H9 (cell line): ENCODE data around the gene BCKDHB. TPM values are rescaled to one million over a fixed set of nuclear protein-coding genes. Genes with fewer than 3 reads are reported as not detected.

Experiments
- DNase-seq: peaks from one replicate; pipeline ENCODE4 v3.0.0-alpha.2; 2017
- H2AFZ ChIP-seq: one replicate; pipeline ENCODE4 v1.6.1; 2013; ENCODE audit warnings: mild to moderate bottlenecking, low read length, control low read depth, moderate library complexity
- H2AK5ac ChIP-seq: 2 replicates; pipeline ENCODE4 v1.6.1; 2013; ENCODE audit warnings: low read length, control low read depth, mixed read lengths; ENCODE audit not compliant: insufficient read length
- H2BK120ac ChIP-seq: one replicate; pipeline ENCODE4 v1.6.1; 2013; ENCODE audit warnings: low read depth, mild to moderate bottlenecking, low read length, control low read depth, inconsistent platforms; ENCODE audit not compliant: poor library complexity, severe bottlenecking
- H2BK12ac ChIP-seq: 2 replicates; pipeline ENCODE4 v1.6.1; 2013; ENCODE audit warnings: low read length, control low read depth, mixed read lengths, low read depth; ENCODE audit not compliant: insufficient read length
- H2BK15ac ChIP-seq: 2 replicates; pipeline ENCODE4 v1.6.1; 2013; ENCODE audit warnings: low read depth, low read length, control low read depth
- H2BK20ac ChIP-seq: one replicate; pipeline ENCODE4 v1.6.1; 2013; ENCODE audit warnings: low read depth, mild to moderate bottlenecking, low read length, control low read depth, inconsistent platforms; ENCODE audit not compliant: poor library complexity, severe bottlenecking
- H2BK5ac ChIP-seq: 2 replicates; pipeline ENCODE4 v1.6.1; 2013; ENCODE audit warnings: low read length, control low read depth, mixed read lengths; ENCODE audit not compliant: insufficient read length
- H3K14ac ChIP-seq: 2 replicates; pipeline ENCODE4 v1.6.1; 2013; ENCODE audit warnings: low read length, control low read depth; ENCODE audit not compliant: insufficient read depth
- H3K18ac ChIP-seq: 2 replicates; pipeline ENCODE4 v1.6.1; 2013; ENCODE audit warnings: low read depth, mild to moderate bottlenecking, mixed read lengths, low read length, control low read depth; ENCODE audit not compliant: insufficient read length
- H3K23ac ChIP-seq: 2 replicates; pipeline ENCODE4 v1.6.1; 2013; ENCODE audit warnings: low read length, control low read depth, mixed read lengths, low read depth; ENCODE audit not compliant: insufficient read length
- H3K23me2 ChIP-seq: 2 replicates; pipeline ENCODE4 v1.6.1; 2013; ENCODE audit warnings: low read depth, mild to moderate bottlenecking, mixed read lengths, low read length, control low read depth; ENCODE audit not compliant: insufficient read length, poor library complexity, severe bottlenecking
- H3K27ac ChIP-seq: 2 replicates; pipeline ENCODE4 v1.5.1; 2013; ENCODE audit warnings: low read length, control low read depth, mixed read lengths, low read depth; ENCODE audit not compliant: insufficient read length
- H3K27me3 ChIP-seq: 2 replicates; pipeline ENCODE4 v1.6.1; 2013; ENCODE audit warnings: low read length, control low read depth, inconsistent platforms; ENCODE audit not compliant: insufficient read depth
- H3K4ac ChIP-seq: 2 replicates; pipeline ENCODE4 v1.6.1; 2013; ENCODE audit warnings: low read depth, mild to moderate bottlenecking, control low read depth, inconsistent platforms, low read length, moderate library complexity
- H3K4me1 ChIP-seq: 2 replicates; pipeline ENCODE4 v1.6.1; 2013; ENCODE audit warnings: low read length, control low read depth, inconsistent platforms; ENCODE audit not compliant: insufficient read depth
- H3K4me2 ChIP-seq: 2 replicates; pipeline ENCODE4 v1.6.1; 2013; ENCODE audit warnings: low read length, control low read depth, mixed read lengths; ENCODE audit not compliant: insufficient read length, insufficient read depth
- H3K56ac ChIP-seq: 2 replicates; pipeline ENCODE4 v1.6.1; 2013; ENCODE audit warnings: low read depth, mild to moderate bottlenecking, mixed read lengths, low read length, control low read depth; ENCODE audit not compliant: insufficient read length
- H3K79me1 ChIP-seq: 2 replicates; pipeline ENCODE4 v1.6.1; 2013; ENCODE audit warnings: low read depth, mild to moderate bottlenecking, moderate library complexity, low read length, control low read depth, inconsistent platforms; ENCODE audit not compliant: insufficient read depth, poor library complexity, severe bottlenecking
- H3K79me2 ChIP-seq: 2 replicates; pipeline ENCODE4 v1.6.1; 2013; ENCODE audit warnings: low read length, control low read depth, inconsistent platforms; ENCODE audit not compliant: insufficient read depth
- H3K9ac ChIP-seq: 2 replicates; pipeline ENCODE4 v1.6.1; 2013; ENCODE audit warnings: low read length, control low read depth, mixed read lengths; ENCODE audit not compliant: insufficient read length; ENCODE audit errors: extremely low read depth
- H3K9me3 ChIP-seq: one replicate; pipeline ENCODE4 v1.6.1; 2013; ENCODE audit warnings: low read depth, low read length, inconsistent platforms; ENCODE audit not compliant: control insufficient read depth
- H3T11ph ChIP-seq: one replicate; pipeline ENCODE4 v1.6.1; 2013; ENCODE audit warnings: mild to moderate bottlenecking, low read length, control low read depth, inconsistent platforms
- H4K20me1 ChIP-seq: one replicate; pipeline ENCODE4 v1.6.1; 2013; ENCODE audit not compliant: control insufficient read depth, insufficient read length, insufficient read depth
- H4K5ac ChIP-seq: 2 replicates; pipeline ENCODE4 v1.6.1; 2013; ENCODE audit warnings: low read depth, mild to moderate bottlenecking, mixed read lengths, low read length, control low read depth; ENCODE audit not compliant: insufficient read length
- H4K8ac ChIP-seq: replicated peaks from 2 replicates; pipeline ENCODE4 v1.6.1; 2013; ENCODE audit warnings: low read length, control low read depth, mixed read lengths, low read depth; ENCODE audit not compliant: insufficient read length
- H4K91ac ChIP-seq: 2 replicates; pipeline ENCODE4 v1.6.1; 2013; ENCODE audit warnings: low read depth, mild to moderate bottlenecking, moderate library complexity, mixed read lengths, low read length, control low read depth; ENCODE audit not compliant: insufficient read length
- H3K27ac Mint-ChIP-seq, 3 experiments: 2 replicates in 2 of 3; 3 replicates in 1 of 3; pipeline ENCODE4 v1.8.0; 2020 to 2021; ENCODE audit warnings: mixed read lengths in 3 of 3, mild to moderate bottlenecking in 1 of 3, moderate library complexity in 1 of 3
- H3K27me3 Mint-ChIP-seq: 2 replicates; pipeline ENCODE4 v1.8.0; 2021; ENCODE audit warnings: low read depth, mild to moderate bottlenecking, moderate library complexity, mixed read lengths
- H3K36me3 Mint-ChIP-seq, 3 experiments: 2 replicates in 2 of 3; 3 replicates in 1 of 3; pipeline ENCODE4 v1.8.0; 2020 to 2021; ENCODE audit warnings: low read depth in 3 of 3, mixed read lengths in 3 of 3; ENCODE audit not compliant: insufficient read depth in 1 of 3
- H3K4me1 Mint-ChIP-seq, 2 experiments: 2 replicates each; pipeline ENCODE4 v1.8.0; 2020; ENCODE audit warnings: mixed read lengths in 2 of 2
- H3K4me3 Mint-ChIP-seq, 2 experiments: 2 replicates in 1 of 2; 3 replicates in 1 of 2; pipeline ENCODE4 v1.8.0; 2020 to 2021; ENCODE audit warnings: mild to moderate bottlenecking in 2 of 2, mixed read lengths in 2 of 2, moderate library complexity in 1 of 2
- H3K9me3 Mint-ChIP-seq, 2 experiments: 2 replicates in 1 of 2; 3 replicates in 1 of 2; pipeline ENCODE4 v1.8.0; 2020; ENCODE audit warnings: mild to moderate bottlenecking in 2 of 2, mixed read lengths in 2 of 2, moderate library complexity in 1 of 2
- WGBS: extraction: QIAGEN DNeasy Blood & Tissue Kit; methylation state at CpG from one replicate; pipeline ENCODE4 v1.1.7; 2013; ENCODE audit warnings: missing lambda C conversion rate, low lambda C conversion rate, mixed read lengths; ENCODE audit not compliant: insufficient read length; ENCODE audit errors: extremely low coverage; 5-methylcytosine and 5-hydroxymethylcytosine counted together
- total RNA-seq: library from RNA; stranded (reverse); gene quantifications from 2 replicates; pipeline ENCODE4 v1.2.1, GENCODE V29; 2021
- TF ChIP-seq, protein P1 (sequence below): fragments of 200-600 bp; sonication (generic); conservative IDR thresholded peaks from 3 replicates; pipeline ENCODE4 v1.8.0; 2021; ENCODE audit warnings: antibody characterized with exemption, mild to moderate bottlenecking

BCKDHB gene
- total RNA-seq, 1 experiment from 2014 or later: 26.6 TPM

DNA sequence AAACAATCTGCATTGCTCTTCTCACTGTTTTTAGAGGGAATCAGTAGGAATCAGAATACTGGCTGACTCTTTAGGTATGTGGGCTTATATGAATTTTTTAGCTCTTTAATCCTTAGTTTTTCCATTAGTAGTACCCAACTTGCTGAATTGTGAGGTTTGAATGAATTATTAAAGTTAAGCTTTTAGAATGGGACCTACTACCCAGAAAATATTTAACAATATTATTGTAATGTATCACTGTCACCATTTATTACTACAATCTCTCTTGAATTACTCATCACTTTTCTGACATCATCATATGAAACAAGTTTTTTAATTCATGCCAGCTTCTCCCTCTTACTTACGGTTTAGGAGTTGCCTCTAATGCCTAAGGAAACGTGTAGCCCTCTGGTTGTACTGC lies 212.7 kb downstream of the BCKDHB start:
- H4K20me1 ChIP-seq: no peaks in the 10 kb centered on the region
- H3K23ac ChIP-seq: no peak overlapping the region
- Mint-ChIP-seq H3K4me3 (no peak overlapping the region), H3K4me1 (peaks cover 4 to 13% of the 10 kb centered on the region in 2 experiments; a peak in 3 of 4 replicates), H3K36me3 (no peaks in the 10 kb centered on the region; a peak in 1 of 7 replicates), H3K27ac (no peak overlapping the region), H3K9me3 (no peaks in the 10 kb centered on the region), H3K27me3 (no peaks in the 10 kb centered on the region)
- no peak overlapping the region for H3K18ac ChIP-seq
- no peaks in the 10 kb centered on the region for H3K4me1 ChIP-seq
- H4K91ac ChIP-seq: no peak overlapping the region
- no peak overlapping the region for H3K56ac ChIP-seq
- no CpG with 5 or more reads among the region's 2 CpGs for WGBS
- no peak overlapping the region for H3T11ph ChIP-seq
- H3K9ac ChIP-seq: no peak overlapping the region
- no peaks in the 10 kb centered on the region for H3K23me2 ChIP-seq
- H2BK12ac ChIP-seq: no peak overlapping the region
- no peak overlapping the region for H4K8ac ChIP-seq
- no peak overlapping the region for H3K27ac ChIP-seq
- H2AK5ac ChIP-seq: no peak overlapping the region
- no peak overlapping the region for H2BK20ac ChIP-seq
- H3K79me1 ChIP-seq: no peaks in the 10 kb centered on the region
- no peak overlapping the region for H2BK120ac ChIP-seq
- H3K14ac ChIP-seq: no peak overlapping the region
- no peak for DNase-seq
- H3K27me3 ChIP-seq: no peaks in the 10 kb centered on the region
- H3K79me2 ChIP-seq: no peaks in the 10 kb centered on the region
- TF ChIP-seq, protein P1, sequence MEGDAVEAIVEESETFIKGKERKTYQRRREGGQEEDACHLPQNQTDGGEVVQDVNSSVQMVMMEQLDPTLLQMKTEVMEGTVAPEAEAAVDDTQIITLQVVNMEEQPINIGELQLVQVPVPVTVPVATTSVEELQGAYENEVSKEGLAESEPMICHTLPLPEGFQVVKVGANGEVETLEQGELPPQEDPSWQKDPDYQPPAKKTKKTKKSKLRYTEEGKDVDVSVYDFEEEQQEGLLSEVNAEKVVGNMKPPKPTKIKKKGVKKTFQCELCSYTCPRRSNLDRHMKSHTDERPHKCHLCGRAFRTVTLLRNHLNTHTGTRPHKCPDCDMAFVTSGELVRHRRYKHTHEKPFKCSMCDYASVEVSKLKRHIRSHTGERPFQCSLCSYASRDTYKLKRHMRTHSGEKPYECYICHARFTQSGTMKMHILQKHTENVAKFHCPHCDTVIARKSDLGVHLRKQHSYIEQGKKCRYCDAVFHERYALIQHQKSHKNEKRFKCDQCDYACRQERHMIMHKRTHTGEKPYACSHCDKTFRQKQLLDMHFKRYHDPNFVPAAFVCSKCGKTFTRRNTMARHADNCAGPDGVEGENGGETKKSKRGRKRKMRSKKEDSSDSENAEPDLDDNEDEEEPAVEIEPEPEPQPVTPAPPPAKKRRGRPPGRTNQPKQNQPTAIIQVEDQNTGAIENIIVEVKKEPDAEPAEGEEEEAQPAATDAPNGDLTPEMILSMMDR: no peak
- no peak overlapping the region for H4K5ac ChIP-seq
- H2BK5ac ChIP-seq: no peak overlapping the region
- H3K9me3 ChIP-seq: no peaks in the 10 kb centered on the region
- no peak overlapping the region for H3K4ac ChIP-seq
- H3K4me2 ChIP-seq: no peak overlapping the region
- no peak overlapping the region for H2AFZ ChIP-seq
- no peak overlapping the region for H2BK15ac ChIP-seq
